HG03457 (cell line): Measurements from ENCODE around the gene SRSF10.
"Not testable (repeated sequence)": the region's sequence is repeated elsewhere in the genome, so short reads cannot be mapped to it uniquely, and the experiment has no call there.

Source experiments
- ATAC-seq: cut with Tn5 transposase; IDR thresholded peaks from one replicate; pipeline ENCODE4 v1.9.1; 2021; ENCODE audit warnings: moderate number of reproducible peaks; ENCODE audit not compliant: unreplicated experiment

SRSF10 gene

GRCh38 chr1:23999156-23999671, 19.1 kb upstream of the SRSF10 start:
- no peak for ATAC-seq

DNA sequence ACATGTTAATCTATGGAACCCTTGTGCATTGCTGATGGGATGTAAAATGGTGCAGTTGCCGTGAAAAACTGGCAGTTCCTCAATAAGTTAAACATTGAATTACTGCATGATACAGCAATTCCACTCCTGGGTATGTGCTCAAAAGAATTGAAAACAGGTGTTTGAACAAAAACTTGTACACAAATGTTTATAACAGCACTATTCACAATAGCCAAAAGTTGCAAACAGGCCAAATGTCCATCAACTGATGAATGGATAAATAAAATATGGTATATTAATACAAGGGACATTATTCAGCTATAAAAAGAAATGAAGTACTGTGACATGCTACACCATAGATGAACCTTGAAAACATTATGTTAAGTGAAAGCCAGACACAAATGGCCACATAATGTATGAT, 17.7 kb upstream of the SRSF10 start:
- no peak for ATAC-seq

- ATAC-seq, result no peak
These were observed 16.6 kb upstream of the SRSF10 start for GRCh38 chr1:23996700-23997229.

DNA sequence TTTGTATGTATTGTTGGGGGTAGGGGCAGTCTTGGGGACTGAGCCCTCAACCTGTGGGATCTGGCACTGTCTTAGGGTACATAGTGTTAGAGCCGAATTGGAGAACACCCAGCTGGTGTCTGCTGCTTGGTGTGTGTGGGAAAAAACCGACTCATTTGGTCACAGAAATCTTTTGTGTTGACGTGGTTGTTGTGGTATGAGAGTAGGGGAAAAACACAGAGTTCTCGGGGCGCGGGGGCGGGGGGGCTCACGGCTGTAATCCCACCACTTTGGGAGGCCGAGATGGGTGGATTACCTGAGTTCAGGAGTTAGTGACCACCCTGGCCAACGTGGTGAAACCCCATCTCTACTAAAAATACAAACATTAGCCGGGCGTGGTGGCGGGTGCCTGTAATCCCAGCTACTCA, 15.3 kb upstream of the SRSF10 start:
- ATAC-seq, result no peak

DNA sequence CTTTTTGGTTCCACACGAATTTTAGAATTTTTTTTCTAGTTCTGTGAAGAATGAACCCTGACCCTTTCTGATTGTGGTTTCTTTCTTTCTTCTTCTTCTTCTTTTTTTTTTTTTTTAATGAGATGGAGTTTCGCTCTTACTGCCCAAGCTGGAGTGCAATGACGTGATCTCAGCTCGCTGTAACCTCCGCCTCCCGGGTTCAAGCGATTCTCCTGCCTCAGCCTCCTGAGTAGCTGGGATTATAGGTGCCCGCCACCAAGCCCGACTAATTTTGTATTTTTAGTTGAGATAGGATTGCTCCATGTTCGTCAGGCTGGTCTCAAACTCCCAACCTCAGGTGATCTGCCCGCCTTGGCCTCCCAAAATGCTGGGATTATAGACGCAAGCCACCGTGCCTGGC, 11.9 kb upstream of the SRSF10 start:
- ATAC-seq, result not testable (repeated sequence)

DNA sequence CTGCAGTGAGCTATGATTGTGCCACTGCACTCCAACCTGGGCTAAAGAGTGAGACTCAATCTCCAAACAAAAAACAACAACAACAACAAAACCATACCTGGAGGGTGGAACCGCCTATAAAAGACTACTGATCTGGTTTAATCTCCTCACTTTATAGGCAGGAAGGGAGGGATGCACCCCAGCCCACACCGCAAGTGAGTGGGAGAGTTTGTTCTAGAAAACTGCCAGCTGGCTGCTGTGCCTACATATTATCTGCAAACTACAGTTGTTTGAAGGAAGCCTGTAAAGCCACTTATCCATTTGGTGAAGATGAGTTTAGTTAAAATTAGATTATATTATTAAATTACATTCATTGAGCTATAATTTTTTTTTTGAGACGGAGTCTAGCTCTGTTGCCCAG, 9.1 kb upstream of the SRSF10 start:
- no peak for ATAC-seq

DNA sequence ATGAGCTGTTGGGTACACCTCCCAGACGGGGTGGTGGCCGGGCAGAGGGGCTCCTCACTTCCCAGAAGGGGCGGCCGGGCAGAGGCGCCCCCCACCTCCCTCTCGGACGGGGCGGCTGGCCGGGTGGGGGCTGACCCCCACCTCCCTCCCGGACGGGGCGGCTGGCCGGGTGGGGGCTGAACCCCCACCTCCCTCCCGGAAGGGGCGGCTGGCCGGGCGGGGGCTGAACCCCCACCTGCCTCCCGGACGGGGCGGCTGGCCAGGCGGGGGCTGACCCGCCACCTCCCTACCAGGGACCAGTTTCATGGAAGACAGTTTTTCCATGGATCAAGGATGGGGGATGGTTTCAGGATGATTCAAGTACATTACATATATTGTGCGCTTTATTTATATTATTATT, 6.9 kb upstream of the SRSF10 start:
- not testable (repeated sequence) for ATAC-seq

- ATAC-seq, result no peak
These were observed 4.5 kb upstream of the SRSF10 start for GRCh38 chr1:23984417-23985186.

DNA sequence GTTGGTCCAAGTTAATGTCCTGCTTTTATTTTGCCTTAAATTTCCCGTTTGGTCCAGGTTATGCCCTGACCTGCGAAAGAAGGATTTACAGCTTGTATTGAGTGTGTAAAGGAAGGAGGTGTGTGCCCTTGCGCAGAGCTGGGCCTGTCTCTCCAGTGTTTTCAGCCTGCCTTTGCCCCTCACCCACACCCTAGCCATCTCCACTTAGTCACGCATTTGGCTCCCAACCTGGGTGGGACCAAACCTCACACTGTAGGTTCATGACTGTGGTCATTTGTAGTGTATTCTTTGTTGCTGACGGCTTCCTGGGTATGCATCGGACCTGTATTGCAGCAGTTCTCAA, 572 bp upstream of the SRSF10 start:
- peak; percentile 16 for ATAC-seq

DNA sequence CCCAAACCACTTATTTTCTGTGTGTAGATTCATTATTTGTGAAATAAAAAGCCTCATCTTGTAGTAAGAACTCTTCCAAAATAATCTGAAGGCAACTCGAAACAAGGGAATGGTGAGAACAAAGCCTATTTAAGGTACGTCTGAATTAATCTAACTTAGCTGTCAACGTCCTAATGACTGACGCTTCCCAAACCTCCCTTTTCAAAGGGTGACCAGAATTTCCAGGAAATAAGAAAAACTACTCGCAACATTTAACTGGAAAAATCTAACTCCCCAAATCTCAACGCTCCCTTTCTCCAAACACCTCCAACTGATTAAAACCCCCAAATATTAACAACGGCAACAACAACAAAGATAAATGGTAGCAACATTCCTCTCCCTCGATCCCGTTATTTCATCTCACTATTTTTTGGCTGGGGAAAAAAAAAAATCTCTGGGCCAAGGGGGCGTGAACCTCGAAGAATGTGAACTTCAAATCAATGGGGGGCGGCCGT, 693 bp downstream of the SRSF10 start:
- ATAC-seq, result no peak

DNA sequence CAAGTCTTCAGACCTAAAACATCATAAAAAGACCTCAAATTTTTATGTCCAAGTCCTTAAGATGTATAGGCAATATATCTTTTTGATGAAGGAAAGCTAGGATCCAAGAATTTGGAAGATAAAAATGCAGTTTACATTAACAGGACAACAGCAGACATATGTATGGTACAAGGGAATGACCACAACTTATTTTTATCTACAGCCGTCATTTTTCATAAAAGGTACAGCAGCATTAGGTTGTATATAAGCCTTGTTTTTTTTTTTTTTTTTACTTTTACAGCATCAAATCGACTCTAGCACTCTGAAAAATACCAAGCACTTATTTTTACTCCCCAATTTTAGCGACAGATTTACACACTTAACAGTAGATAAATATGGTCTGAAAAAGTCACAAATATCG, 1.3 kb downstream of the SRSF10 start:
- no peak for ATAC-seq

- ATAC-seq, result no peak
These were observed 2.3 kb downstream of the SRSF10 start for GRCh38 chr1:23977854-23978191.

DNA sequence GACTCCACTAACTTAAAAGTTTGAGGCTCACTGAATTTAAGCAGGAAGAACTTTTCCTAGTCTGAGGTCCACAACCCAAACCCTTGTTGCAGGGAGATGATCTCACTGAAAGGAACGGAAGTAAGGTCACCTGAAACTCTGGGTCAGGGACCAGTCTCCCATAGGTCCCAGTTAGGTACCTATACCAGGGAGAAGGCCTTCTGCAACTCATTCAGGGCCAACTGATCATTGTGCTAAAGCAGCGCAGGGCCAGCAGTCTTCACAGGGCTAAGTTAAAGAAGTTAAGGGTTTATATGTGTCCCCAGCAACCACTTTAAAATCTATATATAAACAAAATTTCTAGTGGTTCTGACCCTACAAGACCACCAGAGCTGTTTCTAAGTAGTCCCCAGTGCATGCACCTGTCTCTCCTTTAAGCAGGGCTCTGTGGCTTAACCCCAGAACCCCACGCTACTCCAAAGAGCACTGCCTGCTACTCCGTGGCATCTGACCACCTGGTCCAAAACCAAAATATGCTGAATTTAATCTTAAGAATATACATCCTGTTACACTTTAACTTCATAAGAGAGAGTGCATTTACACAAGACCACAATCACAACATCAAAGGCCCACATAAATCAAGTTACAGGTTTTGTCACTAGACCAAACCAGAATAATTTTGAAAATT, 2.8 kb downstream of the SRSF10 start:
- no peak for ATAC-seq

DNA sequence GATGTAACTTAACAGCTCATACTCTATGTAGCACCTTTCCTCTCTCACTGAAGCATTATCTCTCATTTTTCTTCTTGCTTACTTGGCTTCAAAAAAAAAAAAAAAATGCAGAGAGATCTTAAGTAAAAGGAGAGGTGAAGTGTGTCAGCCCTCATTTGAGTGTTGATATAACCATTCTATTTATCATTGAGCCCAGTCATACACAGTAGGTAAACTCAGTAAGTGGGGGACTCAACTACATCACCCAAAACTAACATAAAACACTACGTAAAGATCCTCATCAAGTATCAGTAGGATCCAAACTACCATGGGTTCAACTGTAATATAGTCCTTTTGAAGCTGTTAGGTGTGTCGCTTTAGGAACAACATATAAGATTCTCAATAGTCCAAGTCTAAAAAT, 12.3 kb downstream of the SRSF10 start:
- no peak for ATAC-seq

DNA sequence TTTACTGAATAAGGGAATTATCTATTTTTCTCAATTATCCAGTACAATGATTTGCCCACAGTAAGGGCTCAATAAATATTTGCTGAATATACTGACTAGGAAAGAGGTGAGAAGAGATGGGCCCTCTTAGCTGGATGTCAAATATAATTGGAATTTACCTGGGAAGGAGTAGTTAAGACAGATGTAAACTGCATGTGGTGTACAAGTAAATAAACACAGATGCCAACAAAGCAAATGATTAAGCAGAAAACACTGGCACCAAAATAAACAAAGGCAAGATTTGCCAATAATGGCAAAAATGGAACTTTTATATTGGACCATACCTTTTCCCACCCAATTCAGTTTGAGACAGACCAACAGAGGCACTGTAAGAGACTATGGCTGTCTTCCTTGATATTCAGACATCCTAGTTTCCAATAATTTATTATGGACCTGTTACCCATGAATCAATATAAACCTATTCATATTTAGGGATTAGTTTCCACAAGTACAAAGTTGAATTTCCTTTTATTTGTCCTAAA, 13.1 kb downstream of the SRSF10 start:
- no peak for ATAC-seq

- ATAC-seq, result no peak
These were observed 15.1 kb downstream of the SRSF10 start for GRCh38 chr1:23964790-23965740.

DNA sequence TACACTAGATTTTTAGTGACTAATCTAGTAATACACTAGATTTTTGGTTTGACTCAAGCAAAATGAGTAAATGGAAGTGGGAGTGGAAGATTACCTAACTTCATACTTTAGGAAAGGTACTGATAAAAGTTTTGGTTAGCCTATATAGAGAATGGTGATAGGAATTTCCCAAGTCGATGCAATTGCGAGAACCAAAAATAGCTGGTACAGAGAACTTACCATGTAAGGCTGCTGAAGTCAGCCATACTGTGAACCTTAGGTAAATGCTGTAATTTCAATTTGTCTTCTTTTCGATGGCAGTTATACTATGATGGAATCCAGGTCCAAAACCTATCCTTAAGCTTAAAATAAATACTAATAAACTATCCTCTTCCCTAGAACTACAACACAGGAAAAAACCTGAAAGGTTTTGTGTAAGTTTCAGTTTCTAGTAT, 15.9 kb downstream of the SRSF10 start:
- ATAC-seq, result no peak

GRCh38 chr1:23963617-23964234, 16.4 kb downstream of the SRSF10 start:
- ATAC-seq, result no peak

DNA sequence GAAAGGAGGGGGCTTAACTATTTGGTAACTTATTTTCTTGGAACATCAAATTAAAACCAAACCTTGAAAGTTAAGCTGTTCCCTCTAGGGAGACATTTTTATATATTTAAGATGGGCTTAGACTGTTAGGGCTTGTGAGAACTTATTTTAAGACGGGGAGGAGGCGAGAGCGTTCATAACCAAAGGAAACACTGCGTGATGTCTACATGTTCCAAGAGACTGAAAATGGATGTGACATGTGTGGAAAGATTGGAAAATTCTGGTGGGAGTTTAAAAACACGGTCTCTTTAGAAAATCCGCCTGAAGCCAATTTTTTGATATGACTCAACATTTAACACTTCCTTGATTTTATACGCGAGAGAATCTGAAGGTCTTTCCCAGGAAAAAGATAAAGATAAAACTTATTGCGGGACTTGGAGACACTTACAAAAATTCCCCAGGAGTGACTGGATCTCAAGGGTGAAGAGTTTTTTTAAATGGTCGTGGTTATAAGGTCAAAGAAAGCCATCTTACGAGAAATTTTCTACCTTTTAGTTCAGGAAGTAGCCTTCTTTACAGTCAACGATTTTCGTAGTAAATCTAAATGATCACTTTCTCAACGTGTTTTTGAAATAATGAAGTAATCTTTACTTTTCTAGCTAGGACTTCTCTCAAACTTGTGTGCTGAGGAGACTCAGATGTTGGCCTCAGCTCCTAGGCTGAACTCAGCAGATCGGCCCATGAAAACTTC, 19.7 kb downstream of the SRSF10 start:
- ATAC-seq, result no peak
